SU-DHL-6 (cell line): ENCODE results near the gene POU2AF2.

Experiments used
- H2AFZ ChIP-seq: fragments of 200-600 bp; sonication (generic); 2 replicates; pipeline ENCODE4 v1.6.1; 2014; ENCODE audit warnings: low read depth, mild to moderate bottlenecking, moderate library complexity, mixed read lengths, antibody characterized with exemption, low read length; ENCODE audit not compliant: severe bottlenecking
- H3F3A ChIP-seq: fragments of 200-600 bp; shearing (Covaris generic); 2 replicates; pipeline ENCODE4 v1.6.0; 2016; ENCODE audit warnings: antibody characterized with exemption, mild to moderate bottlenecking; ENCODE audit not compliant: insufficient read depth
- H3K27ac ChIP-seq: fragments of 200-600 bp; sonication (generic); 2 replicates; pipeline ENCODE4 v1.5.1; 2016; ENCODE audit warnings: low read depth, mild to moderate bottlenecking, low read length, moderate library complexity, mixed read lengths
- H3K27me3 ChIP-seq: fragments of 200-600 bp; sonication (generic), shearing (Covaris generic); 2 replicates; pipeline ENCODE4 v1.6.0; 2014; ENCODE audit warnings: mild to moderate bottlenecking, low read length
- H3K36me3 ChIP-seq: fragments of 200-600 bp; sonication (generic); 2 replicates; pipeline ENCODE4 v1.6.1; 2014; ENCODE audit warnings: mild to moderate bottlenecking, low read length, mixed read lengths
- H3K4me2 ChIP-seq: fragments of 300-600, 200-600 bp; shearing (Covaris generic), sonication (generic); 2 replicates; pipeline ENCODE4 v1.6.0; 2014; ENCODE audit warnings: low read length, low read depth, mild to moderate bottlenecking; ENCODE audit not compliant: poor library complexity, severe bottlenecking
- H3K4me3 ChIP-seq: fragments of 200-600 bp; sonication (generic); 2 replicates; pipeline ENCODE4 v1.5.1; 2014; ENCODE audit warnings: antibody characterized with exemption, low read length, mild to moderate bottlenecking, mixed read lengths; ENCODE audit not compliant: insufficient read depth, poor library complexity, severe bottlenecking
- H3K79me2 ChIP-seq: fragments of 200-600 bp; sonication (generic); 2 replicates; pipeline ENCODE4 v1.6.1; 2014; ENCODE audit warnings: mild to moderate bottlenecking, low read length, moderate library complexity; ENCODE audit not compliant: insufficient read depth
- H3K9ac ChIP-seq: fragments of 200-600 bp; sonication (generic); 2 replicates; pipeline ENCODE4 v1.7.0; 2014; ENCODE audit warnings: mild to moderate bottlenecking, low read length
- H3K9me2 ChIP-seq: fragments of 200-600 bp; sonication (generic); replicated peaks from 2 replicates; pipeline ENCODE4 v1.6.1; 2014; ENCODE audit warnings: low read length; ENCODE audit not compliant: insufficient read depth
- H3K9me3 ChIP-seq: fragments of 200-600 bp; sonication (generic); 2 replicates; pipeline ENCODE4 v1.6.1; 2014; ENCODE audit warnings: low read length, mixed read lengths; ENCODE audit not compliant: insufficient read depth
- H4K20me1 ChIP-seq: fragments of 200-600 bp; sonication (generic); 2 replicates; pipeline ENCODE4 v1.6.1; 2014; ENCODE audit warnings: low read depth, mild to moderate bottlenecking, antibody characterized with exemption, low read length, moderate library complexity, mixed read lengths
- EZH2phosphoT487 ChIP-seq: fragments of 200-600 bp; sonication (generic), shearing (Covaris generic); conservative IDR thresholded peaks from 2 replicates; pipeline ENCODE4 v1.6.1; 2018; ENCODE audit warnings: mild to moderate bottlenecking, antibody characterized with exemption, low read length, moderate library complexity, mixed read lengths
- TF ChIP-seq, protein P1 (sequence below): fragments of 200-600 bp; sonication (generic); IDR thresholded peaks from one replicate; pipeline ENCODE4 v1.5.1; 2017; ENCODE audit warnings: antibody characterized with exemption, mild to moderate bottlenecking, low read length, moderate library complexity; ENCODE audit not compliant: insufficient read depth, poor library complexity, severe bottlenecking

POU2AF2 gene, protein sequence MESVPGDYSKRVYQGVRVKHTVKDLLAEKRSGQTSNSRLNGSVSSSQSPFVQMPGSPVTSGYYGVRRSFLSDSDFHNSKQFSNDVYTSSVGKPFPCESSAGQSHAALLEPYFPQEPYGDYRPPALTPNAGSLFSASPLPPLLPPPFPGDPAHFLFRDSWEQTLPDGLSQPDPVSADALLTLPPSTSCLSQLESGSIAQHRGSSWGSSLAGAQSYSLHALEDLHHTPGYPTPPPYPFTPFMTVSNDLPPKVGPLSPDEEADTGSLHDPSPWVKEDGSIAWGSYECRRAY

DNA sequence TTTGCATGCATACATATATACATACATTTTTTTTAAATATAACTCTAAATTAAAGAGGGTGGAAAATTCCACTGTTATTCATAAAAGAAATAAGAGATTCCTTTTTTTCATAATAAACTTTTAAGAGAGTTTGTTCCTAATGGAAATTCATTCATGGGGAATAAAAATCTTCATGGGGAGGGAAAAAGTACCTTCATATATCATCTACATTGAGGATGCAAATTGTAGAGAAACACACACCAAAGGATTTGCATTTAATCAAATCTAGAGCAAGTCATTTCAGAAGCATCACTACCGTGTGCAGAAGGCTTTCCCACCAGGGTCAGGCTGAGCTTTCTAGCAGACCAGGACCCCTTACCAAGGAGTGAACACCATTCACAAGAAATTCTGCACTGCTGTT lies at the start of gene POU2AF2:
TSS of gene POU2AF2 (plus strand) at position 301 of the 400 bp plus-strand sequence. CDS start 129 bp downstream, outside the sequence.
- H3K4me2 ChIP-seq = no peak within 1 kb of the TSS
- no peaks in the 10 kb centered on the region for H3K9me3 ChIP-seq
- no peaks in the 10 kb centered on the region for H3F3A ChIP-seq
- no peaks in the 10 kb centered on the region for H3K9me2 ChIP-seq
- TF ChIP-seq, protein P1, sequence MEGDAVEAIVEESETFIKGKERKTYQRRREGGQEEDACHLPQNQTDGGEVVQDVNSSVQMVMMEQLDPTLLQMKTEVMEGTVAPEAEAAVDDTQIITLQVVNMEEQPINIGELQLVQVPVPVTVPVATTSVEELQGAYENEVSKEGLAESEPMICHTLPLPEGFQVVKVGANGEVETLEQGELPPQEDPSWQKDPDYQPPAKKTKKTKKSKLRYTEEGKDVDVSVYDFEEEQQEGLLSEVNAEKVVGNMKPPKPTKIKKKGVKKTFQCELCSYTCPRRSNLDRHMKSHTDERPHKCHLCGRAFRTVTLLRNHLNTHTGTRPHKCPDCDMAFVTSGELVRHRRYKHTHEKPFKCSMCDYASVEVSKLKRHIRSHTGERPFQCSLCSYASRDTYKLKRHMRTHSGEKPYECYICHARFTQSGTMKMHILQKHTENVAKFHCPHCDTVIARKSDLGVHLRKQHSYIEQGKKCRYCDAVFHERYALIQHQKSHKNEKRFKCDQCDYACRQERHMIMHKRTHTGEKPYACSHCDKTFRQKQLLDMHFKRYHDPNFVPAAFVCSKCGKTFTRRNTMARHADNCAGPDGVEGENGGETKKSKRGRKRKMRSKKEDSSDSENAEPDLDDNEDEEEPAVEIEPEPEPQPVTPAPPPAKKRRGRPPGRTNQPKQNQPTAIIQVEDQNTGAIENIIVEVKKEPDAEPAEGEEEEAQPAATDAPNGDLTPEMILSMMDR = no peak
- TF ChIP-seq EZH2phosphoT487 = no peak
- H2AFZ ChIP-seq = no peak within 1 kb of the TSS
- H3K4me3 ChIP-seq = no peak within 1 kb of the TSS
- no peaks in the 10 kb centered on the region for H3K36me3 ChIP-seq
- H3K27me3 ChIP-seq = no peaks in the 10 kb centered on the region
- no peak within 1 kb of the TSS for H3K9ac ChIP-seq
- no peak within 1 kb of the TSS for H3K27ac ChIP-seq
- H3K79me2 ChIP-seq = no peaks in the 10 kb centered on the region
- H4K20me1 ChIP-seq = no peaks in the 10 kb centered on the region

DNA sequence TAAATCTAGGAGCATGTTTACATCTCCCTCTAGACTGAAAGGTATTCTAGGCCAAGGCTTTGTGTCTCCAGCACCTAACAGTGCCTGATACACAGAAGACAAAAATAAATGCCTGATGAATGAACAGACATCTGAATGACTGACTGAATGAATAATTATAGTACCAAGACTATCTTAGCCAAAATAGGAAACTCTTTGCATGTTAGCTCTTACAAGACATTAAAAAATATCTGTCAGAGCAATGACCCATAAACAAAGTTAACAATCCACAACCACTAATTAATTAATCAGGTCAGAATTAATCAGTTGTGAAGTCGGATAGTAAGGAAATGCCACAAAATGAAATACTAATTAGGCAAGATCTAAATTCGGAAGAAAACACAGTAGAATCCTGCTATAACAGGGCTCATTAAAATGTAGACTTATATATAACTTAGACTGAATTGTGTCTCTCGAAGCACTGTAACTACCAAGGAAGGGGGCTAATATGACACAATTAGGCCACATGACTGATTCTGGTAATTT lies 45.5 kb upstream of the POU2AF2 start:
- Histone ChIP-seq H3K27ac (no peak overlapping the region), H3K9me3 (no peaks in the 10 kb centered on the region), H3K4me3 (no peak overlapping the region), H3K79me2 (no peaks in the 10 kb centered on the region), H3K36me3 (no peaks in the 10 kb centered on the region), H2AFZ (peak overlapping the region; percentile 16), H3K9me2 (no peaks in the 10 kb centered on the region), H3F3A (no peaks in the 10 kb centered on the region), H4K20me1 (no peaks in the 10 kb centered on the region), H3K27me3 (no peaks in the 10 kb centered on the region), H3K4me2 (peak overlapping the region; percentile 24), H3K9ac (no peak overlapping the region)
- TF ChIP-seq, protein P1 = no peak
- TF ChIP-seq EZH2phosphoT487 = no peak

DNA sequence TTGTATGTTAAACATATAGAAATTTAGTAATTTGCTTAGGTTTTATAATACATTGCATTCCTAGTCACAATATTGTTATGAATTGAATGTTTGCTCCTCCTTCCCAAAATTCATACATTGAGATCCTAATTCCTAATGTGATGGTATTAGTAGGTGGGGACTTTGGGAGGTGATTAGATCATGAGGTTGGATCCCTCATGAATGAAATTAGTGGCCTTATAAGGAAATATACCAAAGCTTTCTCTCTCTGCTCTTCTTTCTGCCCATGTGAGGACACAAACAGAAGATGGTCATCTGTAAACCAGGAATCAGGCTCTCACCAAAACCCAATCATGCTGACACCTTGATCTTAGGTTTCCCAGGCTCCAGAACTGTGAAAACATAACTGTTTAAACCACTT lies 41.3 kb upstream of the POU2AF2 start:
- no peaks in the 10 kb centered on the region for H4K20me1 ChIP-seq
- no peak overlapping the region for H3K27ac ChIP-seq
- no peak overlapping the region for H3K4me3 ChIP-seq
- no peaks in the 10 kb centered on the region for H3K79me2 ChIP-seq
- H3K9me2 ChIP-seq = no peaks in the 10 kb centered on the region
- H3K27me3 ChIP-seq = no peaks in the 10 kb centered on the region
- no peaks in the 10 kb centered on the region for H3K36me3 ChIP-seq
- H2AFZ ChIP-seq = no peak overlapping the region
- no peak overlapping the region for H3K9ac ChIP-seq
- H3K4me2 ChIP-seq = no peak overlapping the region
- H3K9me3 ChIP-seq = no peaks in the 10 kb centered on the region
- H3F3A ChIP-seq = no peaks in the 10 kb centered on the region
- no peak for TF ChIP-seq EZH2phosphoT487
- TF ChIP-seq, protein P1 = no peak
